ENCODE measurements around the gene PKD2. TPM values are rescaled to one million over a fixed set of nuclear protein-coding genes. Genes with fewer than 3 reads are reported as not detected.

Gene PKD2
- total RNA-seq, 1 donor from 2014 or later, result 12.4 TPM

GRCh38 chr4:88029556-88029955, 22.1 kb downstream of the PKD2 start:
- DNase-seq (ENCODE audit: low read depth) (no peak), FAIRE-seq (no peak)
- no peaks in the 10 kb centered on the region for H3K27me3 ChIP-seq (ENCODE audit: control insufficient read depth, insufficient read depth, low read length)
- no peak for TF ChIP-seq CTCF (IDR thresholded peaks at IDR 0.05; ENCODE audit: insufficient read depth, low read length, severe bottlenecking)
- H3K36me3 ChIP-seq (ENCODE audit: control insufficient read depth, insufficient read depth, low read length), result peaks cover 1% of the 10 kb centered on the region
- H3K4me3 ChIP-seq (ENCODE audit: low read depth, low read length), result no peak overlapping the region

GRCh38 chr4:88030565-88031310, 23.3 kb downstream of the PKD2 start:
- Histone ChIP-seq H3K4me3 (ENCODE audit: low read depth, low read length) (no peak overlapping the region), H3K27me3 (ENCODE audit: control insufficient read depth, insufficient read depth, low read length) (no peaks in the 10 kb centered on the region), H3K36me3 (ENCODE audit: control insufficient read depth, insufficient read depth, low read length) (no peaks in the 10 kb centered on the region)
- DNase-seq (ENCODE audit: low read depth), result no peak
- no peak for FAIRE-seq
- no peak for TF ChIP-seq CTCF (IDR thresholded peaks at IDR 0.05; ENCODE audit: insufficient read depth, low read length, severe bottlenecking)

- H3K4me3 ChIP-seq (ENCODE audit: low read depth, low read length), result no peak overlapping the region
- FAIRE-seq, result no peak
- peak; percentile 66 for DNase-seq (ENCODE audit: low read depth)
- peaks cover 5% of the 10 kb centered on the region for H3K36me3 ChIP-seq (ENCODE audit: control insufficient read depth, insufficient read depth, low read length)
- peak; percentile 52 for TF ChIP-seq CTCF (IDR thresholded peaks at IDR 0.05; ENCODE audit: insufficient read depth, low read length, severe bottlenecking)
- H3K27me3 ChIP-seq (ENCODE audit: control insufficient read depth, insufficient read depth, low read length), result no peaks in the 10 kb centered on the region
Measured at GRCh38 chr4:88033309-88033708, 25.9 kb downstream of the PKD2 start.

- no peak overlapping the region for H3K4me3 ChIP-seq (ENCODE audit: low read depth, low read length)
- FAIRE-seq, result peak; percentile 58
- peaks cover 8% of the 10 kb centered on the region for H3K36me3 ChIP-seq (ENCODE audit: control insufficient read depth, insufficient read depth, low read length)
- no peak for DNase-seq (ENCODE audit: low read depth)
- TF ChIP-seq CTCF (IDR thresholded peaks at IDR 0.05; ENCODE audit: insufficient read depth, low read length, severe bottlenecking), result no peak
- no peaks in the 10 kb centered on the region for H3K27me3 ChIP-seq (ENCODE audit: control insufficient read depth, insufficient read depth, low read length)
Measured at GRCh38 chr4:88035292-88035691, 27.9 kb downstream of the PKD2 start.

- DNase-seq (ENCODE audit: low read depth), result no peak
- peaks cover 11% of the 10 kb centered on the region for H3K36me3 ChIP-seq (ENCODE audit: control insufficient read depth, insufficient read depth, low read length)
- no peak overlapping the region for H3K4me3 ChIP-seq (ENCODE audit: low read depth, low read length)
- H3K27me3 ChIP-seq (ENCODE audit: control insufficient read depth, insufficient read depth, low read length), result no peaks in the 10 kb centered on the region
- no peak for TF ChIP-seq CTCF (IDR thresholded peaks at IDR 0.05; ENCODE audit: insufficient read depth, low read length, severe bottlenecking)
- no peak for FAIRE-seq
Measured at GRCh38 chr4:88037447-88037846, 30.0 kb downstream of the PKD2 start.

- peaks cover 13% of the 10 kb centered on the region for H3K36me3 ChIP-seq (ENCODE audit: control insufficient read depth, insufficient read depth, low read length)
Measured at GRCh38 chr4:88037936-88038335, 30.5 kb downstream of the PKD2 start.

More at GRCh38 chr4:88037936-88038335, 30.5 kb downstream of the PKD2 start:
- Histone ChIP-seq H3K4me3 (ENCODE audit: low read depth, low read length) (no peak overlapping the region), H3K27me3 (ENCODE audit: control insufficient read depth, insufficient read depth, low read length) (no peaks in the 10 kb centered on the region)
- no peak for TF ChIP-seq CTCF (IDR thresholded peaks at IDR 0.05; ENCODE audit: insufficient read depth, low read length, severe bottlenecking)
- FAIRE-seq (no peak), DNase-seq (ENCODE audit: low read depth) (no peak)

Measured in bronchial epithelial cell (primary cell).